Measurements from ENCODE around the gene HAPLN2. TPM values are rescaled to one million over a fixed set of nuclear protein-coding genes. Genes with fewer than 3 reads are reported as not detected.

The HAPLN2 gene
- total RNA-seq, 2 experiments from 2014 or later = not detected

DNA sequence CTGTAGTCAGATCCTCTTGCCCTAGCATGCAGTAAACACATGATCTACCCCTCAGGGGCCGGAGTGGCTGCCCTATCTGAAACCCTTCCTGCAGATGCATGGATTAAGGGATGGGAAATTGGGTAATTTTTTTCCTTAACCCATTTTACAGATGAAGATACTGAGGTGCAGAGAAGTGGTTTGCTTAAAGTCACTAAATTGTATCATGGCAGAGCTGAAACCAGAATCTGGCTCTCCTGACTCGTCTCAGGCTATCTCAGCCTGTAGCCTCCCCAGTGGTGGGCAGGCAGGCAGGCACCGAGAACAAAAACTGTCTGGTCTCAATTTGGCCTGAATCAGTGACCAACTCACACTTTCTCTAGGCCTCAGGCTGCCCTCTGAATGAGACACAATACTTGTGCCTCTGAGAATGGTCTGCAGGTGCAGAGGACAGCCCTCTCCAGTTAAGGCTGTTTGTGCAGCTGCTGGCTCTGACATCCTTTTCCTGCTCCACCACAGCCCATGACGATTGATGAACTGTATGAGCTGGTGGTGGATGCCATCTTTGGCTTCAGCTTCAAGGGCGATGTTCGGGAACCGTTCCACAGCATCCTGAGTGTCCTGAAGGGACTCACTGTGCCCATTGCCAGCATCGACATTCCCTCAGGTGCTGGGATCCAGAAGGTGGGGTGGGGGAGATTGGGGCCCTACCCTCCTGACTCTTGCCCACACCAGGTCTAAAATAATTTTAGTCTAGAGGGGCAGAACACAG is 26.1 kb upstream of the HAPLN2 start:
- peak overlapping the region; percentile 64 for H3K27ac Mint-ChIP-seq
- peaks cover 29% of the 10 kb centered on the region for H3K4me1 Mint-ChIP-seq
- H3K36me3 Mint-ChIP-seq (ENCODE audit: low read depth) = peaks cover 30% of the 10 kb centered on the region
- DNase-seq = no peak
- no peaks in the 10 kb centered on the region for H3K27me3 Mint-ChIP-seq
- H3K9me3 Mint-ChIP-seq = no peaks in the 10 kb centered on the region
- CTCF ChIA-PET = interaction anchor here (0.6 to 3.4 kb wide), 6 partner anchors 11 to 634 kb away, joined by 3 to 16 read pairs (median 6); no protein-coding TSS in a partner anchor
- POLR2A ChIA-PET = interaction anchor here (0.7 to 3.1 kb wide), 9 partner anchors 10 to 136 kb away, joined by 3 to 29 read pairs (median 3); partner anchors contain the start of gene MEF2D
- H3K4me3 Mint-ChIP-seq = peak overlapping the region; percentile 79

DNA sequence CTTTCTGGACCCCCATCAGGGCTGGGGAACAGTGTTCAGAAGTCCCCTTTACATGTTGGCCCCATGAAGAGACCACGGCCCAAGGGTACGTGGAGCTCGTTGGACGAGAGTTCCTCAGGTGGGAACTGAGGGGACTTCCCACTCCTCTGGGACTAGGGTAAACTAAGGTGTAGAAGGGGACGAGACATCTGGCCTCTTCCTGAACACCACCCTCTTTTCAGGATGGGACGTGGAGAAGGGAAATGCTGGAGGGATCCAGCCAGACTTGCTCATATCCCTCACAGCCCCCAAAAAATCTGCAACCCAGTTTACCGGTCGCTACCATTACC is 25.6 kb upstream of the HAPLN2 start:
- peaks cover 35% of the 10 kb centered on the region for H3K36me3 Mint-ChIP-seq (ENCODE audit: low read depth)
- H3K9me3 Mint-ChIP-seq = no peaks in the 10 kb centered on the region
- H3K27ac Mint-ChIP-seq = no peak overlapping the region
- H3K4me3 Mint-ChIP-seq = no peak overlapping the region
- no peak for DNase-seq
- POLR2A ChIA-PET = interaction anchor here (0.8 to 3.1 kb wide), 6 partner anchors 15 to 113 kb away, joined by 3 to 29 read pairs (median 4); partner anchors contain the start of gene MEF2D
- no peaks in the 10 kb centered on the region for H3K27me3 Mint-ChIP-seq
- peaks cover 32% of the 10 kb centered on the region for H3K4me1 Mint-ChIP-seq
- CTCF ChIA-PET = interaction anchor here (0.6 to 3.4 kb wide), 5 partner anchors 10 to 635 kb away, joined by 3 to 16 read pairs (median 3); no protein-coding TSS in a partner anchor

DNA sequence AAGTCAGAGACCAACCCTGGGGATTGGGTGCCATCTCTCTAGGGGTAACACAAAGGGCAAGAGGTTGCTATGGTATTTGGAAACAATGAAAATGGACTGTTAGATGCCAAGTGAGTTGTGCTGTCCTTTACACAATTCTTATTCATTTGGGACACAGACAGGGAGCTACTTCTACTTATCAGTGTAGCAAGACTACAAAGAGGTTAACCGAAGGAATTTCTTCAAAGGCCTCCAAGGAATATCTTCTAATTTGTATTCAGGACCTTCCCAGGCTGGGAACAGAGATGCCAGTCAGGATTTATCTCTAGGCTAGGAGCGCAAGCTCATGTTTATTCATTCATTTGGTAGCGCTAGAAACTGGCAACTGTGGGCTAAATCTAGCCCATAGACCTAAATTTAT is 25.0 kb upstream of the HAPLN2 start:
- H3K4me3 Mint-ChIP-seq = no peak overlapping the region
- ChIA-PET CTCF (interaction anchor here (1.0 to 2.3 kb wide), 3 partner anchors 9 to 208 kb away, joined by 3 to 7 read pairs (median 3); no protein-coding TSS in a partner anchor), POLR2A (interaction anchor here (0.8 to 1.7 kb wide), 3 partner anchors 14 to 29 kb away, joined by 3 to 6 read pairs (median 4); no protein-coding TSS in a partner anchor)
- no peaks in the 10 kb centered on the region for H3K9me3 Mint-ChIP-seq
- DNase-seq = no peak
- H3K27ac Mint-ChIP-seq = no peak overlapping the region
- peaks cover 38% of the 10 kb centered on the region for H3K36me3 Mint-ChIP-seq (ENCODE audit: low read depth)
- no peaks in the 10 kb centered on the region for H3K27me3 Mint-ChIP-seq
- H3K4me1 Mint-ChIP-seq = peaks cover 34% of the 10 kb centered on the region

DNA sequence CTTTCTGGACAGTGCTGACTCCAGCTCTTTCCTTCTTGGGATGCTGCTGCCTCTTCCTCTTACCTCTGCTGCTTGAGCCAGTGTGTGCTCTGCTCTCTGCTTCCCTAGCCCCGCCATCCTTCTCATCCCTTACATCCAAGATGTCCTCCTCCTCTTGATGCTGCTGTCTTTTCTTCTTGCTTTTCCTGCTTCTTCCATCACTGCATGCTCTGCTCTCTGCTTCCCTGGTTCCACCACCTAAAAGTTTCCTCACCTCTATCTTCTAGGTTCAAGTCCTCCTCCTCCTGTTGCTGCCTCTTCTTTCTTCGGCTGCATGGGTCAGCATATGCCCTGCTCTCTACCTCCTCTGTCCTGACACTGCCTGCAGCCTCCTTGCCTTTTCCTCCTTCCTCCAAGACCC is 24.2 kb upstream of the HAPLN2 start:
- no peaks in the 10 kb centered on the region for H3K27me3 Mint-ChIP-seq
- POLR2A ChIA-PET = no interaction called here
- peaks cover 41% of the 10 kb centered on the region for H3K4me1 Mint-ChIP-seq
- no peaks in the 10 kb centered on the region for H3K9me3 Mint-ChIP-seq
- CTCF ChIA-PET = interaction anchor here (2.3 kb wide), 1 partner anchor 13 kb away, joined by 7 read pairs; no protein-coding TSS in a partner anchor
- H3K4me3 Mint-ChIP-seq = no peak overlapping the region
- H3K36me3 Mint-ChIP-seq (ENCODE audit: low read depth) = peaks cover 38% of the 10 kb centered on the region
- no peak overlapping the region for H3K27ac Mint-ChIP-seq
- DNase-seq = no peak

DNA sequence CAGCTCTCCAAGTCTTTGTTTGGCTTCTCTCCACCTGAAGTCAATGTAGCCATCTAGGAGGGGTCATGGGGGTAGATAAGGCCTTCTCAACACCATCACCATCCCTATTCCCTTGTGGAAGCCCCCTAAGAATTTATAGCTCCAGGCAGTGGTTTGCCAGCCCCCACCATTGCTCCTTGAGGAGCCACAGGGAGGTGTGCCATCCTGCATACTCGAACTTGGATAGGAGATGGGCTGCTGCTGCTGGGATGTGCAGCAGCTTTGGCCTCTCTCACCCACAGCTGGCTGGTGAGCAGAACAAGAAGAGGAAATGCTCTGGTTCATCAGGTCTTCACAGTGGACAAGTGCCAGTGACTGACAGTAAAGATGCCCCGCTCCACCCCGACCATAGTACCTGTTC is 22.8 kb upstream of the HAPLN2 start:
- no peak overlapping the region for H3K4me3 Mint-ChIP-seq
- DNase-seq = no peak
- H3K36me3 Mint-ChIP-seq (ENCODE audit: low read depth) = peaks cover 42% of the 10 kb centered on the region
- H3K27ac Mint-ChIP-seq = no peak overlapping the region
- no peaks in the 10 kb centered on the region for H3K9me3 Mint-ChIP-seq
- CTCF ChIA-PET = no interaction called here
- POLR2A ChIA-PET = interaction anchor here (0.7 kb wide), 1 partner anchor 11 kb away, joined by 3 read pairs; no protein-coding TSS in a partner anchor
- H3K27me3 Mint-ChIP-seq = no peaks in the 10 kb centered on the region
- peaks cover 42% of the 10 kb centered on the region for H3K4me1 Mint-ChIP-seq

DNA sequence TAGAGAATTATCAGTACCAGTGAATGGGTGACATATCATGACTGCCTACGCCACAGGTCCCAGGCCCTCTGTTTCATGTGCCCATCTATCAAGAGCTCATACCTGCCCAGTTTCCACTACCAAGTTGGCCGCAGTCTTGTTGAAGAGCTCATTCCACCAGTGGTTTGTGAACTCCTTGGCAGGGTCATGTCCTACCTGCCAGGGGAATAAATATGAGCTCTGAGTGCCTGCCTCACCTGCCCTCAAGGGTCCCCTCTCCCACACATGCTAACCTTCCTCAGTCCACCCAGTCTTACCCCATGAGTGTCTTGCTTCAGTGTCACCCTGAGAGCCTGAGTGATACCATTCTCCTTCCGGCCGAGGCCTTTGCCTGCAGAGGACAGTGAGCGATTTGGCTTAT is 21.1 kb upstream of the HAPLN2 start:
- Mint-ChIP-seq H3K9me3 (no peaks in the 10 kb centered on the region), H3K4me1 (peaks cover 44% of the 10 kb centered on the region), H3K36me3 (ENCODE audit: low read depth) (peaks cover 37% of the 10 kb centered on the region), H3K27ac (no peak overlapping the region), H3K4me3 (no peak overlapping the region), H3K27me3 (no peaks in the 10 kb centered on the region)
- ChIA-PET CTCF (interaction anchor here (1.2 to 1.8 kb wide), 2 partner anchors 97 to 213 kb away, joined by 3 to 6 read pairs; no protein-coding TSS in a partner anchor), POLR2A (interaction anchor here (1.3 to 4.0 kb wide), 3 partner anchors 7 to 27 kb away, joined by 3 to 45 read pairs (median 13); partner anchors contain the start of gene NAXE)
- no peak for DNase-seq

DNA sequence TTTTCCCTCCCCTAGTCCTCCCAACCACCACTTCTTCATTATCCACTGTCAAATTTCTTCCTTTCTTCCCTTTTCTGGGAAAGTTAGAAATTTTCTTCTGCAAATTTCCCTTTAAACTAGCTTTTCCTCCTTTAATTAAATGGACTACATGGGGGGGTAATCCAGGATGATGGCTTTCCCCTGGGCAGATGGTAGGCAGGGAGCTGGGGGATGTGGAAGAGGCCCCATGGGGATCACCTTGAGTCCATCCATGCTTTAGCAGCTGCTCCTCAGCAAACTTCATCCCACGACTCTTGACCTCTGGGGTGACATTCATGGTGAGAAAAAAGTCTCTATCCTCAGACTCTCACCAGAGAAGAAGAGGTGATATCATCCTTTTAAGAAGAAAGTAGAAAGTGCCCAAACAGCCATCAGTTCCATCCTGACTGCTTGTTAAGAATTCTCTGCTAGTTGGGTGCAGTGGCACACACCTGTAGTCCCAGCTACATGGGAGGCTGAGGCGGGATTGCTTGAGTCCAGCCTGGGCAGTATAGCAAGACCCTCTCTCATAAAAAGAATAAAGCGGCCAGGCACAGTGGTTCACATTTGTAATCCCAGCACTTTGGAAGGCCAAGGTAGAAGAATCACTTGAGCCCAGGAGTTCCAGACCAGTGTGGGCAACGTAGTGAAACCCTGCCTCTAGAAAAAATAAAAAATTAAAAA is 20.3 kb upstream of the HAPLN2 start:
- peaks cover 43% of the 10 kb centered on the region for H3K4me1 Mint-ChIP-seq
- no peaks in the 10 kb centered on the region for H3K27me3 Mint-ChIP-seq
- no peak for DNase-seq
- POLR2A ChIA-PET = interaction anchor here (1.3 to 4.0 kb wide), 3 partner anchors 8 to 28 kb away, joined by 3 to 45 read pairs (median 13); partner anchors contain the start of gene NAXE
- peaks cover 36% of the 10 kb centered on the region for H3K36me3 Mint-ChIP-seq (ENCODE audit: low read depth)
- H3K9me3 Mint-ChIP-seq = no peaks in the 10 kb centered on the region
- no peak overlapping the region for H3K27ac Mint-ChIP-seq
- CTCF ChIA-PET = interaction anchor here (1.2 to 1.6 kb wide), 2 partner anchors 8 to 98 kb away, joined by 3 to 4 read pairs; no protein-coding TSS in a partner anchor
- no peak overlapping the region for H3K4me3 Mint-ChIP-seq

DNA sequence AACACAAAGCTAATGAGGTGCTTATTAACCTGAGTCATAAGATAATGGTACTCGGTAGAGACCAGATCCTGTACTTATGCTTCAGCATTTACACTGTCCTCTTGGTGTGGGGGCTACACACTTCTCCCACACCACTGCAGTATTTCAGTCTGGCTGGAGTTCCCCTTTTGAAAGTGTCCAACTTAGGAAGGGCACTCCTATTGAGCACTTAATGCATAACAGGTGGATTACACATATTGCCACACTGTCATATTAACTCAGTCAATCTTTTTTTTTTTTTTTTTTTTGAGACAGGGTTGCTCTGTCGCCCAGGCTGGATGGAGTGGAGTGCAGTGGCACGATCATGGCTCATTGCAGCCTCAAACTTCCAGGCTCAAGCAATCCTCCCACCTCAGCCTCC is 19.4 kb upstream of the HAPLN2 start:
- no peak for DNase-seq
- H3K4me1 Mint-ChIP-seq = peaks cover 40% of the 10 kb centered on the region
- POLR2A ChIA-PET = interaction anchor here (1.0 to 4.0 kb wide), 7 partner anchors 9 to 211 kb away, joined by 3 to 45 read pairs (median 3); partner anchors contain the start of gene NAXE
- CTCF ChIA-PET = interaction anchor here (0.6 to 2.5 kb wide), 7 partner anchors 9 to 452 kb away, joined by 3 to 10 read pairs (median 4); partner anchors contain the start of gene MEF2D
- H3K9me3 Mint-ChIP-seq = no peaks in the 10 kb centered on the region
- H3K27me3 Mint-ChIP-seq = no peaks in the 10 kb centered on the region
- peaks cover 35% of the 10 kb centered on the region for H3K36me3 Mint-ChIP-seq (ENCODE audit: low read depth)
- H3K4me3 Mint-ChIP-seq = peak overlapping the region; percentile 98
- no peak overlapping the region for H3K27ac Mint-ChIP-seq

DNA sequence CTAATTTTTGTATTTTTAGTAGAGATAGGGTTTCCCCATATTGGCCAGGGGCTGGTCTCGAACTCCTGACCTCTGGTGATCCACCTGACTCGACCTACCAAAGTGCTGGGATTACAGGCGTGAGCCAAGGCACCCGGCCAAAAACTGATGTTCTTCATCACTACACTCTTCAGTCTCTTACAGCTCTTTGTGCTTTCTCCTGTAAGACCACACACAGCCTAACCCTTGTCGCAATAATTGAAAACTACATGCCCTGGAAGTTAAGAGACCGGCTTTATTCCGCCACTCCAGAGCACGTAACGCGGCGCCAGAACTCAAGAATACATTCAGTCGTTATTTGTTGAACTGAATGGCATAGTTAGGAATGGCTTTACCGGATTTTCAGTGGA is 18.5 kb upstream of the HAPLN2 start:
- no peaks in the 10 kb centered on the region for H3K9me3 Mint-ChIP-seq
- DNase-seq = no peak
- H3K4me1 Mint-ChIP-seq = peaks cover 35% of the 10 kb centered on the region
- ChIA-PET POLR2A (interaction anchor here (1.0 to 4.0 kb wide), 11 partner anchors 8 to 212 kb away, joined by 3 to 45 read pairs (median 4); partner anchors contain the start of genes ISG20L2, MEF2D, METTL25B and NAXE), CTCF (interaction anchor here (0.8 to 2.5 kb wide), 6 partner anchors 8 to 215 kb away, joined by 3 to 10 read pairs (median 5); partner anchors contain the start of gene MEF2D)
- peak overlapping the region; percentile 98 for H3K4me3 Mint-ChIP-seq
- peak overlapping the region; percentile 88 for H3K27ac Mint-ChIP-seq
- peaks cover 29% of the 10 kb centered on the region for H3K36me3 Mint-ChIP-seq (ENCODE audit: low read depth)
- no peaks in the 10 kb centered on the region for H3K27me3 Mint-ChIP-seq

DNA sequence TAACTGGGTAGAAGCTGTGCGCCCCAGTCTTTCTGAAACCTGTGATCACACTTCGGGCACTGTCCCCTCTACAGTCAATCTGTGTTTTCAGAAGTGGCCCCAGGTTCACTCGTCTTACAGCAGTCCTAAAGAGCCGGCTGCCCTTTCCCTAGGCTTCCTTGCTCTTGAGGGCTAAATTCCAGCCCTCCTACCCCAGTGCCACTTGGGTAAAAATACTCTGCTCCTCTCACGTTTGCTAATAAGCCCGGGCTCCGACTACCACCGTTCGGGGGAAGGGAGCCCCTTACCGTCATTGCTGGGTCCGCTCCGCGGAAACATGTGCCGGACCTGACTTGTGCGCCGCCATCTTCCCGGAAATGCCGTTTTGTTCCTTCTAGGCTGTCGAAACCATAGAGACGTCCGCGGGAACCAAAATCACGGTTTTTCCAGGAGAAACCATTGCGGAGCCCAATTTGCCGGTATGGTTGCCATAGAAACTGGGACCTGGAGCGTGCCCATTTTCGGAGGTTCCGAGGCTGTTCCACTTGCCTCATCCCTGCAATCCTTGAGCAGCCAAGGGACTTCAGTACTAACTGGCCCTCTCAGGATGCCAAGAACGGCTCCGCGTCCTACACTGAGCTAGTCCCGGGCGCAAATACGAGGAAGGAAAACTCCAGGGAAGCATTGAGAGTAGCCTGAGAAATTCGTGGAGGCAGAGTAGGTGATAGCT is 17.9 kb upstream of the HAPLN2 start, which contains the start of gene GPATCH4:
GPATCH4 (minus strand) TSS at position 358 of the 709 bp plus-strand sequence.
- H3K4me1 Mint-ChIP-seq = peaks cover 35% of the 10 kb centered on the region
- ChIA-PET CTCF (interaction anchor here (1.1 to 2.5 kb wide), 6 partner anchors 7 to 216 kb away, joined by 3 to 10 read pairs (median 6); partner anchors contain the start of gene MEF2D), POLR2A (interaction anchor here (0.6 to 4.0 kb wide), 12 partner anchors 8 to 144 kb away, joined by 3 to 45 read pairs (median 4); partner anchors contain the start of genes ISG20L2, MEF2D, METTL25B and NAXE)
- DNase-seq = peak; percentile 88
- peak within 1 kb of the TSS; percentile 88 for H3K27ac Mint-ChIP-seq
- peaks cover 25% of the 10 kb centered on the region for H3K36me3 Mint-ChIP-seq (ENCODE audit: low read depth)
- no peaks in the 10 kb centered on the region for H3K27me3 Mint-ChIP-seq
- no peaks in the 10 kb centered on the region for H3K9me3 Mint-ChIP-seq
- peak within 1 kb of the TSS; percentile 98 for H3K4me3 Mint-ChIP-seq

DNA sequence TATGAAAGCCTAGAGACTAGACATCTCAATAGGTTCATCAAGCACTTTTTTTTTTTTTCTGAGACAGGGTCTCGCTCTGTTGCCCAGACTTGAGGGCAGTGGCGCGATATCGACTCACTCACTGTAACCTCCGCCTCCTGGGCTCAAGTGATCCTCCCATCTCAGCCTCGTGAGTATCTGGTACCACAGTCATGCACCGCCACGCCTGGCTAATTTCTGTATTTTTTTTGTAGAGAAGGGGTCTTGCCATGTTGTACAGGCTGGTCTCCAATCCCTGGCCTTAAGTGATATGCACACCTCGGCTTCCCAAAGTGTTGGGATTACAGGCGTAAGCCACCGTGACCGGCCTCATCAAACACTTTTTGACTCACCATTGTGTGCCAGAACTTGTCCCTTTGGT is 17.3 kb upstream of the HAPLN2 start:
- Mint-ChIP-seq H3K27ac (no peak overlapping the region), H3K36me3 (ENCODE audit: low read depth) (peaks cover 22% of the 10 kb centered on the region), H3K4me3 (peak overlapping the region; percentile 98), H3K4me1 (peaks cover 35% of the 10 kb centered on the region), H3K9me3 (no peaks in the 10 kb centered on the region), H3K27me3 (no peaks in the 10 kb centered on the region)
- DNase-seq = no peak
- ChIA-PET CTCF (interaction anchor here (1.2 to 2.5 kb wide), 3 partner anchors 121 to 216 kb away, joined by 3 to 10 read pairs (median 6); no protein-coding TSS in a partner anchor), POLR2A (interaction anchor here (0.6 to 4.0 kb wide), 5 partner anchors 11 to 145 kb away, joined by 3 to 45 read pairs (median 3); partner anchors contain the start of genes ISG20L2, MEF2D, METTL25B and NAXE)
